OCI-LY7 (cell line): ENCODE data around the gene TMEM243. TPM values are rescaled to one million over a fixed set of nuclear protein-coding genes. Genes with fewer than 3 reads are reported as not detected.
A peak's percentile ranks its signal among the peaks of the same experiment; 100 is the strongest.

Source experiments
- BruUV-seq: library from RNA; stranded (reverse); fragments of 400-500 nt; replicated peaks from 2 replicates; lab custom pipeline; 2021; lab: Mats Ljungman, UMichigan
- CTCF ChIA-PET: fragments of 300-600 bp; sonication (Branson Sonifier 250); formaldehyde crosslinking; loops from one replicate; lab custom pipeline; 2022; ENCODE audit warnings: antibody characterized with exemption; ENCODE audit not compliant: unreplicated experiment; lab: Charles Lee
- POLR2A ChIA-PET: fragments of 300-600 bp; sonication (Branson Sonifier 250); formaldehyde crosslinking; loops from one replicate; lab custom pipeline; 2022; ENCODE audit warnings: antibody characterized with exemption; lab: Charles Lee
- DNase-seq: peaks from one replicate; pipeline ENCODE4 v3.0.0-alpha.2; 2015; ENCODE audit warnings: low spot score
- H2AFZ ChIP-seq: fragments of 200-600 bp; sonication (generic), shearing (Covaris generic); 2 replicates; pipeline ENCODE4 v1.6.1; 2014; ENCODE audit warnings: mild to moderate bottlenecking, antibody characterized with exemption, low read length, moderate library complexity
- H3K27ac ChIP-seq: fragments of 200-600 bp; sonication (generic); 2 replicates; pipeline ENCODE4 v1.5.1; 2014; ENCODE audit warnings: mixed run types, low read depth, mild to moderate bottlenecking, moderate library complexity, low read length, inconsistent platforms; ENCODE audit not compliant: poor library complexity, severe bottlenecking
- H3K36me3 ChIP-seq: fragments of 200-600 bp; sonication (generic); 2 replicates; pipeline ENCODE4 v1.6.1; 2014; ENCODE audit warnings: mild to moderate bottlenecking, antibody characterized with exemption, low read length, moderate library complexity, mixed read lengths; ENCODE audit not compliant: insufficient read depth
- H3K4me1 ChIP-seq: fragments of 200-600 bp; sonication (generic); 2 replicates; pipeline ENCODE4 v1.5.1; 2014; ENCODE audit warnings: mild to moderate bottlenecking, low read length; ENCODE audit not compliant: insufficient read depth, poor library complexity, severe bottlenecking
- H3K4me2 ChIP-seq: fragments of 200-600 bp; sonication (generic); 2 replicates; pipeline ENCODE4 v1.6.1; 2014; ENCODE audit warnings: mild to moderate bottlenecking, low read length
- H3K4me3 ChIP-seq: fragments of 200-600 bp; sonication (generic); 2 replicates; pipeline ENCODE4 v1.5.1; 2014; ENCODE audit warnings: mild to moderate bottlenecking, low read depth, low read length; ENCODE audit not compliant: poor library complexity, severe bottlenecking
- H3K79me2 ChIP-seq: fragments of 200-600 bp; sonication (generic); 2 replicates; pipeline ENCODE4 v1.6.1; 2016; ENCODE audit warnings: low read depth, mild to moderate bottlenecking, low read length, moderate library complexity, mixed read lengths; ENCODE audit not compliant: insufficient read depth
- H3K9me2 ChIP-seq: fragments of 200-600 bp; sonication (generic); 2 replicates; pipeline ENCODE4 v1.6.1; 2016; ENCODE audit warnings: mild to moderate bottlenecking, low read length, mixed read lengths; ENCODE audit not compliant: insufficient read depth
- H3K9me3 ChIP-seq: fragments of 200-600 bp; sonication (generic); 2 replicates; pipeline ENCODE4 v1.6.1; 2014; ENCODE audit warnings: mild to moderate bottlenecking, mixed run types, low read length, mixed read lengths
- H4K20me1 ChIP-seq: fragments of 200-600 bp; sonication (generic); 2 replicates; pipeline ENCODE4 v1.6.1; 2014; ENCODE audit warnings: mild to moderate bottlenecking, antibody characterized with exemption, low read length, moderate library complexity, mixed read lengths; ENCODE audit not compliant: insufficient read depth
- EZH2phosphoT487 ChIP-seq: fragments of 200-600 bp; sonication (generic); IDR thresholded peaks from 2 replicates; pipeline ENCODE4 v1.6.1; 2018; ENCODE audit warnings: low read depth, borderline replicate concordance, mild to moderate bottlenecking, mixed run types, antibody characterized with exemption, low read length, moderate library complexity, mixed read lengths
- intact Hi-C: fragments of 100-400 bp; cut with micrococcal nuclease; formaldehyde crosslinking; loops from one replicate; pipeline ENCODE4 v1.10.0; 2022; ENCODE audit not compliant: unreplicated experiment
- total RNA-seq, 2 experiments: library from RNA; depleted of rRNA in 1 of 2; stranded (reverse); fragments of >200 nt in 1 of 2; shearing (Covaris generic) in 1 of 2; gene quantifications; 2 replicates each; pipeline ENCODE4 v1.2.3, GENCODE V29; 2014 to 2022
- TF ChIP-seq, protein P1 (sequence below): fragments of 200-600 bp; sonication (generic); conservative IDR thresholded peaks from 2 replicates; pipeline ENCODE4 v1.5.1; 2014; ENCODE audit warnings: mild to moderate bottlenecking, antibody characterized with exemption, low read length, moderate library complexity, mixed read lengths

TMEM243 gene
- total RNA-seq, 2 experiments from 2014 or later, result 88.7 to 126 TPM

DNA sequence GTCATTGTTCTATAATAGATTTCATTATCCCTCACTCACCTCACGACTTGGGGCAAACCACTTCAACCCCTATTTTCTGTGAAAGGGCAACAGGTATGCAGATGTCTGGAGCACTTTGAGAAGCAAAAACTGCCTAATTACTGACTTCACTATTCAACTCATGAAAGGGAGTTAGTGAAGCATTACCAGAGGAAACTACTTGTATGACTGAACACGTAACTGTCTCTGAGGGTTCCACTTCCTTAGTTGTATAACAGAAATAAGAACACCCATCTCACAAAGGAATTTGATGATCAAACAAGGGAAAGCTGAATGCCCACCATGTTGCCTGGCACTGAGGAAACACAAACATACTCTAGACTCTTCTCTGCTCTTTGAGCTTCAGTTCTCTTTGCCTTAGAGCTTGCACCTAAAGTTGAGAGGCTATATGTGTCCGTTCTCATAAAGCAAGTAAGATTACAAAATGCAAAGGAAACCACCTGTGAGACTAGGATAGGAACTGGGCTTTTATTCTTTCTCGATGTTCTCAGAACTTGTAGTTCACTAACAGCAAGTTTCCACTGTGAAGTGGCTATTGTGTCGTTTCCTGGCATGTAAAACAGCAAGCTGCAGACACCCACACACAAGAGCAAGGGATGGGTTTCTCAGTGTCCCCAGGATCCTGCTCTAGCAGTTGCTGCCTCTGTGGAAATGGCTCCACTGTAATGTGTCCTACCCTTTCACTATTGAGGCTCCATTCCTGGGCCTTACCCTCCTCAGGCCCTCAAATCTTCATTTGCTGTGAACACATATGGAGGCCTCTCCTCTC lies 2.6 kb downstream of the TMEM243 start:
- Histone ChIP-seq H3K4me3 (peak overlapping the region; percentile 82), H3K4me1 (peaks cover 68% of the 10 kb centered on the region), H4K20me1 (peaks cover 36% of the 10 kb centered on the region), H3K9me3 (peaks cover 3% of the 10 kb centered on the region; the same call in 1 of the 2 replicates), H3K4me2 (peak overlapping the region; percentile 88), H2AFZ (no peak overlapping the region), H3K36me3 (peaks cover 64% of the 10 kb centered on the region), H3K27ac (peak overlapping the region; percentile 98), H3K9me2 (no peaks in the 10 kb centered on the region), H3K79me2 (peaks cover 69% of the 10 kb centered on the region)
- TF ChIP-seq, protein P1, sequence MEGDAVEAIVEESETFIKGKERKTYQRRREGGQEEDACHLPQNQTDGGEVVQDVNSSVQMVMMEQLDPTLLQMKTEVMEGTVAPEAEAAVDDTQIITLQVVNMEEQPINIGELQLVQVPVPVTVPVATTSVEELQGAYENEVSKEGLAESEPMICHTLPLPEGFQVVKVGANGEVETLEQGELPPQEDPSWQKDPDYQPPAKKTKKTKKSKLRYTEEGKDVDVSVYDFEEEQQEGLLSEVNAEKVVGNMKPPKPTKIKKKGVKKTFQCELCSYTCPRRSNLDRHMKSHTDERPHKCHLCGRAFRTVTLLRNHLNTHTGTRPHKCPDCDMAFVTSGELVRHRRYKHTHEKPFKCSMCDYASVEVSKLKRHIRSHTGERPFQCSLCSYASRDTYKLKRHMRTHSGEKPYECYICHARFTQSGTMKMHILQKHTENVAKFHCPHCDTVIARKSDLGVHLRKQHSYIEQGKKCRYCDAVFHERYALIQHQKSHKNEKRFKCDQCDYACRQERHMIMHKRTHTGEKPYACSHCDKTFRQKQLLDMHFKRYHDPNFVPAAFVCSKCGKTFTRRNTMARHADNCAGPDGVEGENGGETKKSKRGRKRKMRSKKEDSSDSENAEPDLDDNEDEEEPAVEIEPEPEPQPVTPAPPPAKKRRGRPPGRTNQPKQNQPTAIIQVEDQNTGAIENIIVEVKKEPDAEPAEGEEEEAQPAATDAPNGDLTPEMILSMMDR, result no peak
- no peak for TF ChIP-seq EZH2phosphoT487
- CTCF ChIA-PET, result no interaction called here
- peak; percentile 92 for DNase-seq
- no TSS peak for BruUV-seq
- POLR2A ChIA-PET, result interaction anchor here (0.7 to 7.3 kb wide), 12 partner anchors 9 to 663 kb away, joined by 3 to 192 read pairs (median 4); partner anchors contain the start of genes DBF4, DMTF1 and SLC25A40
- intact Hi-C loops, result loop anchor here (5.0 kb wide), 1 partner anchor 715 kb away; the partner anchor contains the start of gene ADAM22

DNA sequence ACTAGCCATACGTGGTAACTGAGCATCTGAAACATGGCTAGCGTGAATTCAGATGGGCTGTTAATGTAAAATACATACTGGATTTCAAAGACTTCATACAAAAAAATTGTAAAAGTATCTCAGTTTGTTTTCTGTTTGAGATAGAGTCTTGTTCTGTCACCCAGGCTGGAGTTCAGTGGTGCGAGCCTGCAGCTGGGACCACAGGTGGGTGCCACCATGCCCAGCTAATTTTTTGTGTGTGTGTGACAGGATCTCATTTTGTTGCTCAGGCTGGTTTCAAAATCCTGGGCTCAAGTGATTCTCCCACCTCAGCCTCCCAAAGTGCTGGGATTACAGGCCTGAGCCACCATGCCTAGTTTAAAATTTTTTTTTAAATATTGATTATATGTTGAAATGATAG lies 4.5 kb downstream of the TMEM243 start:
- peak overlapping the region; percentile 88 for H3K4me2 ChIP-seq
- BruUV-seq, result no TSS peak
- peak overlapping the region; percentile 98 for H3K27ac ChIP-seq
- intact Hi-C loops, result loop anchor here (5.0 kb wide), 1 partner anchor 717 kb away; the partner anchor contains the start of gene ADAM22
- peak overlapping the region; percentile 82 for H3K4me3 ChIP-seq
- H2AFZ ChIP-seq, result no peak overlapping the region
- peaks cover 9% of the 10 kb centered on the region; the same call in 1 of the 2 replicates for H3K9me3 ChIP-seq
- TF ChIP-seq, protein P1, result no peak
- TF ChIP-seq EZH2phosphoT487, result no peak
- POLR2A ChIA-PET, result interaction anchor here (0.7 to 7.3 kb wide), 6 partner anchors 12 to 62 kb away, joined by 3 to 192 read pairs (median 31); partner anchors contain the start of gene DMTF1
- DNase-seq, result peak; percentile 78
- H3K36me3 ChIP-seq, result peaks cover 82% of the 10 kb centered on the region
- CTCF ChIA-PET, result interaction anchor here (1.3 kb wide), 1 partner anchor 60 kb away, joined by 3 read pairs; no protein-coding TSS in a partner anchor
- H3K79me2 ChIP-seq, result peaks cover 88% of the 10 kb centered on the region
- peaks cover 63% of the 10 kb centered on the region for H3K4me1 ChIP-seq
- H4K20me1 ChIP-seq, result peaks cover 42% of the 10 kb centered on the region
- no peaks in the 10 kb centered on the region for H3K9me2 ChIP-seq
